CD4-positive, alpha-beta T cell treated with Interleukin-17A for 1 hour (primary cell): ENCODE results near the gene SAMD4A.

ENCODE experiments used
- DNase-seq: peaks from one replicate; pipeline ENCODE4 v3.0.0-alpha.2; 2020

The SAMD4A gene

DNA sequence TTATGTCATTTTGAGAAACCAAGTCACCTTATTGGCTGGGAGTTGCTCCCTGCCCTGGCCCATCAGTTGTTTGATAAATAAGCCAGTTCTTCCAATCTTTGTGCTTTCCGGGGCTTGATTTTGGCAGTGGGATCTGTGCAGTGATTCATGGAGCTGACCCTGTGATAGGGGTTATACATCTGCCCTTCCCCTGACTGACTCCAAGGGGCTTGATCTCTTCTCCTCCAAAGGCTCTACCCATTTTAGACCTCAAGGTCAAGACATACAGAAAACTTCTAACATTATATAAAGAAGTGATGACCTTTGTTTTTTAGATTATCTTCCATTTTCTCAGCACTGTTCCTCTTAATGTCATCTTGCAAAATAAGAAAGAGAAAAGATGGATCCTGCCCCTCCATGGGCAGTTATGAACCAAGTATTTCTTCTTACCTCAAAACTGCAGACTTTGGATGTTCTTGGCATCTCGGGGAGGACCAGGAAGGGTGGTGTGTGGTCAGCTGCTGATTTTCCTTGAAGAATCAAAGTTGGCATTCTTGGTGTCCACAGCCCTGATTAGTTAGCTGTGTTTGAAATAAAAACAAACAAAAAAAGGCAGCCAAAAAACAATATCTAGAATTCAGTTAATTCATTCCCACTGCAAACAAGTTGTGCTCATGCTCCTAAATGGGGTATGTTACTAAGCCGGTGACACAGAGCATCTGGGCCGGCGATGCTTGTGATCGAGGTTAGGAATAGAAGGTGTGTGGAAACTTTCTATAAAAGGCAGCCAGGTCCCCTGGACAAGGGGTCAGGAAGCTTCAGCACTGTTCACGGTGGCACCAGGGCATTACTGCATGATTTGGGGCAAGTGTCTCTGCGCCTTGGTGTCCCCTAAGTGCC lies 120.2 kb downstream of the SAMD4A start:
- no peak for DNase-seq

DNA sequence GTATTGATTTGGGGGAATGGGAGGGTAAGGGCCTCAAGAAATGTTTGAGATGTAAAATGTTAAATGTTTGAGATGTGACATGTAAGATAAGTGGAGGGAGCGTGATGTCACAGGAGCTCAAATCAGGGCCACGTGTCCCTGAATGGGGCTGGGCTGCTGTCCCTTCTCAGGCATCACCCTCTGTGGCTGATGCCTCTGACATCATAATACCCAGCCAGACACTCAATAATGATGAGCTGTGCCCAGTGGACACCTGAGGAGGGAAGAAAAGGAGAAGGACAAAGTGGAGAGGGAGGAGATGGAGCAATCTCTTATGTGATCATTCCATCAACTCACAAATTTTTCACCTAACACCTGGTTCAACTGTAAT lies 120.8 kb downstream of the SAMD4A start:
- no peak for DNase-seq

DNA sequence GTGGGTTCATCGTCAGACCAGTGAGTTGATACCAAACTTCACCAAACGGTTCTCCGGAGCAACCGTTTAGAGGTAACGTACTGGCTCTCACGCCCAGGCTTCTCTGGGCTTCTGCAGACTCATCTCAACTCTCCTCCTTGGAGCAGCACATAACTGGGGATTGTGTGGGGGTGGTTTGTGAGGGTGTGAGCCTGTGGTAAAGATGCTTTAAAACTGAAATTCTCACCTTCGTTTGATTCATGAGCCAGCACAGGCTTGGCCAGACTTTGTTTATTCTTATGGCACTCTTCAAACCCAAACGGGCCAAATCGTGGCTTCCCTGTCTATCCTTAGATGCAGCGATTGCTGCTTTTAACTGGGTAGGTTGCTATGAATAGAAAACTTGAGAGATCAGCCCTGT lies 121.3 kb downstream of the SAMD4A start:
- DNase-seq, result no peak

DNA sequence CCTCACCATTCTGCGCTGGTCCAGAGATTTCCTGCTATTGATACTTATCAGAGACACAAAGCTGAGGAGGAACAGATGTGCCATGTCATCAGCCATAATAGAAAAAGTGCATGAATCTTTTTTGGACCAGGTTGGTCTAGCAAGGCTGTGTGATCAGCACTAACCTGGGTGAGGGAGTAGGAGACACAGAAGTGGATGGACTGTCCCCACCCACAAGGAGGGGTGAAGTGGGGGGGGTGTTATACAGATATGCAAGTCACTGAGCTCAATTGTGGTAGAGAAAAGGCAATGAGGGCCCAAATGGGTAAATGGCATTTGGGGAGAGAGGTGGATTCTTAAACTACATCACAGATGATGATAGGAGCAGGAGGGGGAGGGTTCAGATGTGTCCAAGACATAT lies 123.0 kb downstream of the SAMD4A start:
- no peak for DNase-seq

DNA sequence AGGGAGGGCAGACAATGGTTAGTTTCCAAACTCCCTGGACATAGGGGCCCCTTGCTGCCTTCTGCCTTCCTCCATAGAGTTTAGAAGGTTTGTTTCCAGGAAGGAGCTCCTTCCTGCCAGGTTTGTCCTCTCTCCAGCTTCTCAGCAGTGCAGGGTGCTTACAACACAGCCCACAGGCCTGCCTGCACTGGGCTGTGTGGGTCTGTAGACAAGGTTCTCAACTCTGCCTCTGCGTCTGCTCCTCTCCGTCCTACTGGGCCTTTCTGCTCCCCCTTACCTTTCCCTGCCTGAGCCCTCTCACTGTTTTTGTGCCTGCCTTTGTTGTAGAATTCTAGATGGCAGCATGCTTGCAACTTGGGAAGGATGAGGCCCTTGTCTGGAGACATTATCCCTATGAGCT lies 124.0 kb downstream of the SAMD4A start:
- DNase-seq, result no peak

DNA sequence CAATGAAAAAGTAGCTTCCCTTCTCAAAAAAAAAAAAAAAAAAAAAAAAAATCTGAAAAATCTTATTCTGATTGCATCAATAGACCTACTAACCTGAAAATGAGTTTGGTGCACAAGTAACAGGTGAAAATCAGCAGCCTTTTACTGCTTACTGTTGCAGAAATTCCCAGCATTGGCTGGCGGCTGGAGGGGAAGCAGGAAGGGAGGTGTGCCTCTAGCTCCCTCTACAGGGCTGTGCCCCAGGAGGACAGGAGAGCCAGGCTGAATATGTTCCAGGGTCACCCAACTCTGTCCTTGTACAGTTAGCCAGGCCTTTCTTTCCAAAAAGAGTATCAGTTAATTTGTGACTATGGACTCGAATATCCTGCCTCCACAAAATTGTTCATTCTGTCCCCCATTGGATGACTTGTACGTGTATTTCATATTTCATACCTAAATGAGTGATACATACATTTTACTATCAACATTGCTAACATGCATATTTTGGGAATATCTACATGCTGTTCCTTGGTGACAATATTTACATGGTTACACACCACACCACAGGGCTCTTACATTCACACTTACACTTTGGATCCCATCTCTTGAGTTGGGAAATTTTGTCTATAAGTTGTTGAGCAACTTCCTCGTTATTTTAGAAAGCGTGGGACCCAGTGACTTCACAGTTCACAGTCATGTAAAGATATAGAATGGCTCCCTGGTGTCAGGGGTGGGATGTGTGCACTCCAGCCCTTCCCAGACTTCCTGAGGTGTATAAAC lies 124.8 kb downstream of the SAMD4A start:
- DNase-seq, result peak; percentile 58

DNA sequence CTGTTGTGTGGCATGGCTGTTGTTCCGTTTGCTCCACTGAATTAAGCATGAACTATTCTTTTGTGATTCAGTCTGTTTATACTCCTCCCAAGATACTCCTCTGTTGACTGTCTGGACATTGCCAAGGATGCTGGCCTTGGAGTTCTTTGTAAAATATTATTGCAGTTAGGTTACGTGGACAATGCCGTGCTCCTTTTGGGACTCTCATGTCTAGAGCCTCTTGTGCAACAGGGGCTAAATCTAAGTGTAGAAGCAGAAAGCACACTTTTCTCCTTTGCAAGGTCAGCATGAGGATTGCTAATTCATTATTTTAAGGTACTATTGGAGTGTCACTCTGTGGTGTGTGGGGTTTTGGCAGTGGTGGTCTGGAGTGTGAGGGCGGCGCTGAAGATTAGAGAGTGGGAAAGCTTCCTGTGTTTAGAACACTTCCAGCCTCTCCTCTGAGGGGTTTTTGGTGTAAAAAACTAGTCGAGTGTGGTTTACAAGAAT lies 125.4 kb downstream of the SAMD4A start:
- DNase-seq, result no peak

DNA sequence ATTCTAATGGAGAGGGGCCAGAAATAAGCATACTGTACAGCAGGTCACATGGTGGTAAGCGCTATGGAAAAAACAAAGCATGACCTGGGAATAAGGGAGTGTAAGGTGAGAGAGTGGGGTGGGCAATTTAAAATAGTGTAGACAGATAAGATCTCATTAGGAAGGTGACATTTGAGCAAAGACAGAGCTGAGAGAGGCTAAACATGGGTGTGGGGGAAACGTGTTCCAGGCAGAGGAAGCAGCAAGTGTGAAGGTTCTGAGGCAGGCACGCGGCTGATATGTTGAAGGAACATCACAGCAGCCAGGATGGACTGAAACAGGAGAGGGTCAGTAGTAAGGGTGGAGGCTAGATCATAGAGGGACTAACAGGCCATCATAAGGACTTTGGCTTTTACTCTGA lies 126.8 kb downstream of the SAMD4A start:
- no peak for DNase-seq

DNA sequence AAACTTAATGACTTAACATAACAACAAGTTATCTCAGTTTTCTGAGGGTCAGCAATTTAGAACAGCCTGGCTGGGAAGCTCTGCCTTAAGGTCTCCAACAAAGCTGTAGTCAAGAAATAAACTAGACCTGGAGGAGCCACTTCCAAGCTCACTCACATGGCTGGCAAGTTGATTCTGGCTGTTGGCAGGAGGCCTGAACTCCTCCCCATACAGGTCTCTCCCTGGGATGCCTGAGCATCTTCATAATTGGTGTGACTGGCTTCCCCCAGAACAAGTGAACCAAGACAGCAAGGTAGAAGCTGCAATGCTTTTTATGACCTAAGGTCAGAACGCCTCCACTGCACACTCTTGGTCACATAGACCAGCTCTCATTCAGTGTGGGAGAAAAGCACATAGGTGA lies 128.3 kb downstream of the SAMD4A start:
- no peak for DNase-seq

DNA sequence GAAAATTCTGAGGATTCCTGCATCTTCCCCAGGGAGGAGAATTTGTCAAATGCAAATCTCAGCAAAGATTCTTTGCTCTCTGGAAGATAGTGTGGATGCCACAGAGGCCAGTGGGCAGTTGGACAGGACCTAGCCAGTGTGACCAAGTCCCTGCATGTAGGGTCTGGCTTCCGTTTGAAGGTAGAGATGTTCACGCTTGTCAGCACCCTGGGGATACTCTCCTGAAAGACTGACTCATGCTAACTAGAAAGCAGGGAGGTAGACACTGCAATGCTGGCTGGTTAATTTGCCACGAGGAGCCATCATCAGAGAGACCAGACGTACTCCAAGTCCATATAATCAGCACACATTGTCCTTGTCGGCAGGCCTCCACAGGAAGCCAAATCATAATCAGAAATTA lies 130.1 kb downstream of the SAMD4A start:
- no peak for DNase-seq

DNA sequence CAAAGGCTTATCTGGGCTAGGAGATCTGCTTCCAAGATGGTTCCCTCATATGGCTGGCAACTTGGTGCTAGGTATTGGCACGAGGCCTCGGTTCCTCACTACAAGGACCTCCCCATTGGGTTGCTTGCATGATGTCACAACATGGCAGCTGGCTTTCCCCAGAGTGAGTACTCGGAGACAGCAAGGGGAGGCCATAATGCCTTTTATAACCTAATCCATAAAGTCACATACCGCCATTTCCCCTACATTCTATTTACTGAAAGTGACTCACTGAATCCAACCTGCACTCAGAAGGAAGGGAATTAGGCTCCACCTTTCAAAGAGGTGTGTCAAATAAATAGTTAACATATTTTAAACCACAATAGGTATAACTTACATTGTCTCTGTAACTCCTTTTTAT lies 130.9 kb downstream of the SAMD4A start:
- no peak for DNase-seq

DNA sequence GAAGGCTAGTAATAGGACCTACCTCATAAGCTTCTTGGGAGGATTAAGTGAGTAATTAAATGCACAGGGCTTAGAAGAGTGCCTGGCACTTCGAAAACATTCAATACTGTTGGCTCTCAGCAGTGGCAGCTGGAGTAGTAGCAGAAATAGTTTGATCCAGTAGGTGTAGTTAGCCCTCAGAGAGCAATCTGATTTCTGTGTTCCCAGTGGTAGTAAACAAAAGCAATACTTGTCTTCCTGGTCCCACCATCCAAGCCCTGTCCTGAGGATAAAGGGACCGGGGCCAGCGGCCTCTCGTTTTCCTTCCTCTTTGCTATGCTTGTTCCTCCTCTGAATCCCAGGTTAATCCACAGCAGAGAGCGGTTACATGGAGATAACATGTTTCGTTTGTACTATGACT lies 131.6 kb downstream of the SAMD4A start:
- DNase-seq, result no peak

DNA sequence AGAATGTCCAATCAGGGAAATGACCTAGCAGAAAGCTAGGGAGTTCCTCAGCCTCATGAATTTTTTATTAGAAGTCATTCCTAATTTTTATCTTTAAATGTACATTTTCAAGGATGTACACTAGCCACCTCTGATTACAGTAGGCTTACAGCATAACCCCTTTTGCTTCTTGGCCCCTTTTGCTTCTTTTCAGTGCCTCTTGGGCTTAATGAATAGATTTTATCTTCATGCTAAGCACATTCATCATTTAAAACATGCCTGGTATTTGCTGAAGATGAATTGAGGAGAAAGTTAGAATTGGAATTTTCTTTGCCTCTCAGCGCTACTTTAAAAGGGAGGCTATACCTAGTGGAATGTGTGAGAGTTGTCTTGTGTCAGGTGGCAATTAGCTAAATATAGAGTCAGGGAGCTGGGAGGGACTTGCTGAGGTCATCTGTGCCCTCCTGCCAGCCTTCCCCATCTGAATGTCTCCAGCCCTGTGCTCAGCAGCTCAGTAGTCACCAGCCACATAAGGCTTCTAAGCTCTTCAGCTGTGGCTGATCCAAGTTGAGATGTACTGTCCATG lies 132.1 kb downstream of the SAMD4A start:
- no peak for DNase-seq

DNA sequence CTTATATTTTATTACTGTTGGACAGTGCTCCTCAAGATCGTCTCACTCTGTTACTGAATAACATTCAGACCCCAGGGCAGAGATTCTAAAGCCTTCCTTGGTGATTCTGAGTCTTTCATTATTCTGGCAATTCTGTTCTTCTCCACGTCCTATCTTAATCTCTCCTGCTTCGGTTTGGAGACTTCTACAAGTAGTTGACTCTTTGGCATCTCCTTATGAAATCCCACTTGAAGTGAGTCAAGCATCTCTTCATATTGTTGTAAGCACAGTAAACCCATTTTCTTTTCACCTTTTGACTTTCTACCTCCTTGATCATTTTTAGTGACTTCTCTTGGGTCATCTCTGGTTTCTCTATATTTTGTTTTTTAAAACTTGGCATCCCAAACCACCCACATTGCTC lies 132.8 kb downstream of the SAMD4A start:
- no peak for DNase-seq

DNA sequence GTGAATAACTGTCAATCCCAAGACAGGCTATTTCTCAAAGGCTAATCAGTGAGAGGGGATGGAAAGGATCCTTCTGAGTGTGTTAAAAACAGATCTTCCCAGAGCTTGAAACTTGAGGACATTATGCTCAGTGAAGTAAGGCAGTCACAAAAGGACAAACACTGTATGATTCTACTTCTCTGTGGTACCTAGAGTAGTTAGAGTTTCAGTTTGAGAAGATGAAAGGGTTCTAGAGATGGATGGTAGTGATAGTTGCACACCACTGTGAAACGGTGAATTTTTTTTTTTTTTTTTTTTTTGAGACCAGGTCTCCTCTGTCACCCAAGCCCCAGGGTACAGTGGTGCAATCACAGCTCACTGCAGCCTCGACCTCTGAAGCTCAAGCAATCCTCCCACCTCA lies 133.8 kb downstream of the SAMD4A start:
- DNase-seq, result no peak

DNA sequence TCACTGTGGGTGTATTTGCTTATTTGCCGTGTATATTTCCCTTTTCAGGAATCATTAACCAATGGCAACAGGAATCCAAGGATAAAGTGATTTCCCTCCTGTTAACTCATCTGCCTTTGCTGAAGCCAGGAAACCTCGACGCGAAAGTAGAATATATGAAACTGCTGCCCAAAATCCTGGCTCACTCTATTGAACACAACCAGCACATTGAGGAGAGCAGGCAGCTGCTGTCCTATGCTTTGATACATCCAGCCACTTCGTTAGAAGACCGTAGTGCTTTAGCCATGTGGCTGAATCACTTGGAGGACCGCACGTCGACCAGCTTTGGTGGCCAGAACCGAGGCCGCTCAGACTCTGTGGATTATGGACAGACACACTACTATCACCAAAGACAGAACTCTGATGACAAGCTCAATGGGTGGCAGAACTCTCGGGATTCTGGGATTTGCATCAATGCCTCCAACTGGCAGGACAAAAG lies 135.1 kb downstream of the SAMD4A start:
- DNase-seq, result no peak

DNA sequence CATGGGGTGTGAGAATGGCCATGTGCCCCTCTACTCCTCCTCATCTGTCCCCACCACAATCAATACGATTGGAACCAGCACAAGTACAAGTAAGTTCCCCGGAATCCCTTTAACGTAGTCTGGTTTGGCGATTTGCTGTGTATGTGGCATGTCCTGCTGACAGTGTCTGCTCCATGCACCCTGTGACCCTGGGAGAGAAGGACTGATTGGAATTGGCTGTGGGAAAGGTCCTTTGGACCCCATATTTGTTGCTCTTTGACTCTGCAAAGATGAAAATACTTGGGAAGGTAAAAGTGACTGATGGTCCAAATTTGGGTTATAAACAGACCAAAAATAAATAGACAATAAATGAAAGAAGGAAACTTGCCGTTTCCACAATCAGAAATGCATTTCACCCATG lies 135.6 kb downstream of the SAMD4A start:
- no peak for DNase-seq

DNA sequence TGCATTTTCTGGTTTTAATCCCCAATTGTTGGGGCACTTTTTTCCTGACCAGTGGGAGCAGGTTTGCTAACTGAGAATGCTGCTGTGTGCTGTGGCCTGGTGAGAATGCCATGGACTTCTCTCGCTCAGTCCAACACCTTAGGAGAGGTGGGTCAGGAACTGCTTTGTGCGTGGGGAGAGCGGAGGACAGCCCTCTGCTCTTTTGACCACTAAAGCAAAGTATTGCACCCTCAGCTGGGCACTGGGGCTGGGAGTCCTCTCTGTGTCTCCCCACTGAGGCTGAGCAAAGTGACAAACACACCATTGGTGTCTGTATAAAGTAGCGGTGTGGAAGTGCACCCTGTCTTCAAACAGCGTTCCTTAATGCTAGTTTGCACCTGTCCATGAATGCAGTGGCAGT lies 136.2 kb downstream of the SAMD4A start:
- DNase-seq, result no peak

DNA sequence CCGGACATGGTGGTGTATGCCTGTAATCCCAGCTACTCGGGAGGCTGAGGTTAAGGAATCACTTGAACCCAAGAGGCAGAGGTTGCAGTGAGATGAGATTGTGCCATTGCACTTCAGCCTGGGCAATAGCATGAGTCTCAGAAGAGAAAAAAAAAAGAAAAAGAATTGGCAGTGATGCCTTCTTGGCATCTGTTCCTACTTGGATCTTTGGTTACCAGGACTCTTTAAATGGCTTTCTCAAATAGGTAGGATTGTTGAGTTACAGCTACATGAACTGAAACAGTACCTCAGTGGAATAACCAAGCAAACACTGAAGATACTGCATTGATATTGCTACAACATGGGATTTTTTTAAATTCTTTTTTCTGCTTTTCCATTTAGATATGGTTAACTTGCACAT lies 136.8 kb downstream of the SAMD4A start:
- no peak for DNase-seq

DNA sequence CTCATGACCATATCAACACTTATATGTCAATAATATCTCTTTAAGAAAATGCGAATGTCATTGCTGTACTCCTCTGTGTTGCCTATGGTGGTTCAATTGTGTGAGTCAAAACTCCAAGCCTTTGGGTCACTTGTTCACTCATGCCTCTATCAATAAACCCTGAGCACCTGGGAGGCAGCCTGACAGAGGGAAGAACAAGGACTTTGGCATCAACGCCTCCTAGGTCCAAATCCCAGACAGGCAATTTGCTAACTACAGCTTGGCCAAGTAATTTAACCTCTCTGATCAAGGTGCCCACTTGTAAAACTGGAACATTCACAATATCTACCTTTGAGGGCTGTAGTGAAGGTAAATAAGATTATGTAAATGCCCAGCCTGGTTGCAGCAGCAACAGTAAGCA lies 137.8 kb downstream of the SAMD4A start:
- DNase-seq, result no peak

DNA sequence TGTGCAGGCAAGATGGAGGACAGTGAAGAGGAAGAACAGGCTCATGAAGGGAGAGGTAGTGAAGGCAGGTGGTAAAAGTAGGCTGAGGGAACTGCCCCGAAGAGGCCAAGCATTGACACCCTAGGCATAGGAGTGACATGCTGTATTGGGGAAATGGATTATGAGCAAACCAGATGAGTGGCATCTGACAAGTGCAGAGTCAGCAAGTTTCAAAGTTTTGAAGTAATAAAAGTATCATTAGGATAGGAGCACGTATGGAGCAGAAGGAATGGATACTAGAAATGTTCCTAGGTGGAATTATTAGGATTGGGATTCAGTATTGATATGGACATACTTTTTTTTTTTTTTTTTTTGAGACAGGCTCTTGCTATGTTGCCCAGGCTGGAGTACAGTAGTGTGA lies 139.8 kb downstream of the SAMD4A start:
- no peak for DNase-seq

DNA sequence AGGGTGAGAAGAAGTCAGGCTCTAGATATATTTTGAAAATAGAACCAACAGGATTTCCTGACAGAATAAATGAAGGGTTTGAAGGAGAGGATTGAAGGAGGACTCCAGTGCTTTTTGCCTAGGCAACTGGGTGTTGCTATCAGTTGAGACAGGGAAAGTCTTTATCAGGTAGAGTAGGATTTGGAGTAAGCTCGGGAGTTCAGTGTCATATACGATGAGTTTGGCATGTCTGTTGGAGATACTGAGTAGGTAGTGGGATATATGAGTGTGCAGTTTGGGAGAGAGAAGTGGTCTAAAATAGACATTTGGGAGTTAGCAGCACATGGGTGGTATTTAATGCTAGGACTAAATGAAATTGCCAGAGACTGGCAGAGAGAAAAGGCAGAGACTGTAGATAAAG lies 141.2 kb downstream of the SAMD4A start:
- no peak for DNase-seq

DNA sequence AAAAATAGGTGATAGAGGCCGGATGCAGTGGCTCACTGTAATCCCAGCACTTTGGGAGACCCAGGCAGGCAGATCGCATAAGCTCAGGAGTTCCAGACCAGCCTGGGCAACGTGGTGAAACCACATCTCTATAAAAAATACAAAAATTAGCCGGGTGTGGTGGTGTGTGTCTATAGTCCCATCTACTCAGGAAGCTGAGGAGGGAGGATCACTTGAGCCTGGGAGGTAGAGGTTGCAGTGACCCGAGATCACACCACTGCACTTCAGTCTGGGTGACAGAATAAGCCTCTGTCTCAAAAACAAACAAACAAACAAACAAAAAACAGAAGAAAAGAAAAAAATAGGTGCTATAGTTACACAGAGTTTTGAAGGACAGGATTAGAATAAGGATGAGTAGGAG lies 142.1 kb downstream of the SAMD4A start:
- DNase-seq, result no peak

DNA sequence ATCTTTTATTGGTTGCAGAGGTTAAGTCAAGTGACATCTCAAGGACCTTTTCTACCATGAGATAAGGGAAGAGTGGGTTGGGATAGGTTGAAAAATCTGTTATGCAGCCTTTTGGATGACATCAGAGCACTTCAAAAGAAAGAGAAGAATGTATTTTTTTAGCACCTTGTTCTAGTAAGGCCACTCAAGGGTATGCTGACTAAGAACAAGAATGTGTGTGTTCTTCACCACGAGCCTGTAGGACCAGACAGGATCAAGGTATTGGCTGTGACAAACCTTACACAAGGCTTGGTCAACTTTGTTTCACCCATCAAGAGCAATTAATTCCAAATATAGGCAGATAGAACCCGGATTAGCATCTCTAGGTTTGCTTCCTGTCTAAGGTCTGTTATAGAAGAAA lies 142.5 kb downstream of the SAMD4A start:
- DNase-seq, result no peak
